ENCODE measurements around the gene ASXL3.

The ASXL3 gene

DNA sequence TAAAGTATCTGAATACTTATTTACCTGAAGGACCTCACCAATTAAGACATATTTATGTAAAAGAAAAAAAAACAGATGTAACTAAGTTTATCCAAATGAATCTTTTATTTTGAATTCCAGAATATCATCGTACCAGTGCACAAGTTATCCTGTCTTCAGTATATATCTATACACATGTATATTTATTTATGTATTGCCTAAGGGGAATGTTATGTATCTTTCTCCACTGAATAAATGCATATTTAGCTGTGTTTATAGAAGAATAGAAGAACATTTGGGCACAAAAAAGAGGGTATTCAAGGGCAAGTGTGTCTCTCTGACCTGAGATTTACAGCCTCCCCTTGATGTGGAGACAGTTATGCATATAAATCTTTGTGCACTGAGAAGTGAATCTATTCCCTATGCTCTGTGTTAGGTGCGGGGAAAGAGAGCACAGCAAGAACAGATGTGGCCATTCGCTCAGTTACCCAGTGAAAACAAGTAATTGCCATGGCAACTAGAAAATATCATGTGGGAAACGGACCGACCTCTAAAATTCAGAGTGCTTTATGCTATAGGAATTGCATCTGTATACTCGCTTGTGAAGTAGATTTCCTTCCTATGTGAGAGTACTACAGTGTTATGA, 39.5 kb upstream of the ASXL3 start:
- H3K9me3 ChIP-seq (ENCODE audit: insufficient read depth, low read length): no peaks in the 10 kb centered on the region
- no peak overlapping the region for H3K4me2 ChIP-seq (ENCODE audit: low read depth, low read length, poor library complexity, severe bottlenecking)
- no peaks in the 10 kb centered on the region for H3K27me3 ChIP-seq (ENCODE audit: low read length)
- no peaks in the 10 kb centered on the region for H3K79me2 ChIP-seq (ENCODE audit: insufficient read depth, low read length)
- H3K4me3 ChIP-seq (ENCODE audit: insufficient read depth, low read length, poor library complexity, severe bottlenecking): no peak overlapping the region
- no peak overlapping the region for H3K9ac ChIP-seq (ENCODE audit: low read length)
- no peaks in the 10 kb centered on the region for H3F3A ChIP-seq (ENCODE audit: insufficient read depth)
- TF ChIP-seq EZH2phosphoT487 (conservative IDR thresholded peaks at IDR 0.05; ENCODE audit: low read length) (no peak), CTCF (IDR thresholded peaks at IDR 0.05; ENCODE audit: insufficient read depth, low read length, poor library complexity, severe bottlenecking) (no peak)
- H3K36me3 ChIP-seq (ENCODE audit: low read length): no peaks in the 10 kb centered on the region
- no peak overlapping the region for H2AFZ ChIP-seq (ENCODE audit: low read depth, low read length, severe bottlenecking)
- H4K20me1 ChIP-seq (ENCODE audit: low read depth, low read length): no peaks in the 10 kb centered on the region
- no peaks in the 10 kb centered on the region for H3K9me2 ChIP-seq (replicated peaks; ENCODE audit: insufficient read depth, low read length)
- H3K27ac ChIP-seq (ENCODE audit: low read depth, low read length): no peak overlapping the region

DNA sequence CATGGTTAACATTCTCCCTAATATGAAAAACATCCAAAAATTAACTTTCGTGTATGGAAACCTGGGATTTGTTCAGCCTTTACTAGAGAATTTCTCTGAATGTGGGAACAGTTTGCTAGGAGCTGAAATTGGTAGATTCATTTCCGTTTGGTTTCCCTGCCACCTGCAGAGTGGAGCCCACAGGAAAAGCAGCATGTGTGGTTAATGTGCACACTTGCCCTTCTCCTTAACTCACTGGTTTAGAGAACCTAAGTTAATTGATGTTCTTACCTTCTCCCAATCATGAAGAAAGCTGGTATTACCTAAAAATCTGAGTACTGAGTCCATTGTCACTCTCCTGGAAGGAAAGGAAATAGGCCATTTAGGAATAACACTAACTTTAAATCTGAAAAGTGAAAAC, 37.6 kb upstream of the ASXL3 start:
- no peak overlapping the region for H3K4me3 ChIP-seq (ENCODE audit: insufficient read depth, low read length, poor library complexity, severe bottlenecking)
- TF ChIP-seq CTCF (IDR thresholded peaks at IDR 0.05; ENCODE audit: insufficient read depth, low read length, poor library complexity, severe bottlenecking) (no peak), EZH2phosphoT487 (conservative IDR thresholded peaks at IDR 0.05; ENCODE audit: low read length) (no peak)
- H3K9ac ChIP-seq (ENCODE audit: low read length): no peak overlapping the region
- no peaks in the 10 kb centered on the region for H3K9me2 ChIP-seq (replicated peaks; ENCODE audit: insufficient read depth, low read length)
- no peak overlapping the region for H3K4me2 ChIP-seq (ENCODE audit: low read depth, low read length, poor library complexity, severe bottlenecking)
- H4K20me1 ChIP-seq (ENCODE audit: low read depth, low read length): no peaks in the 10 kb centered on the region
- H3K27ac ChIP-seq (ENCODE audit: low read depth, low read length): no peak overlapping the region
- H3F3A ChIP-seq (ENCODE audit: insufficient read depth): no peaks in the 10 kb centered on the region
- H2AFZ ChIP-seq (ENCODE audit: low read depth, low read length, severe bottlenecking): no peak overlapping the region
- H3K36me3 ChIP-seq (ENCODE audit: low read length): no peaks in the 10 kb centered on the region
- no peaks in the 10 kb centered on the region for H3K79me2 ChIP-seq (ENCODE audit: insufficient read depth, low read length)
- no peaks in the 10 kb centered on the region for H3K27me3 ChIP-seq (ENCODE audit: low read length)
- H3K9me3 ChIP-seq (ENCODE audit: insufficient read depth, low read length): no peaks in the 10 kb centered on the region

DNA sequence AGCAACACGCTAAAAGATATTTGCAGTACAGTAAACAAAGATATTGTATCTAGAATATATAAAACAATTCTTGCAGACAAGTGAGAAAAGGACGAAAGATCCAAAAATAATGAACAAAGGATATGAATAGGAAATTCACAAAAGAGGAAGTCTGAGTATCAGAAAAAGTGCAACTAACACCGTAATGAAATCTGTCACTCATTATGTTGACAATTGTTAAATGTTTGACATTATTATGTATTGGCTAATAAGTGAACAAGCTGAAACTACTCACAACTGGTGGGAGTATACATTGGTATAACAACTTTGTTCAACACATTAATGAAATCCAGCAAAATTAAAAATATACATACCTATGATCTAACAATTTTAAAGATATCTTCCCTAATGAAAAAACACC, 36.7 kb upstream of the ASXL3 start:
- H2AFZ ChIP-seq (ENCODE audit: low read depth, low read length, severe bottlenecking): no peak overlapping the region
- H3K36me3 ChIP-seq (ENCODE audit: low read length): no peaks in the 10 kb centered on the region
- H3F3A ChIP-seq (ENCODE audit: insufficient read depth): no peaks in the 10 kb centered on the region
- TF ChIP-seq CTCF (IDR thresholded peaks at IDR 0.05; ENCODE audit: insufficient read depth, low read length, poor library complexity, severe bottlenecking) (no peak), EZH2phosphoT487 (conservative IDR thresholded peaks at IDR 0.05; ENCODE audit: low read length) (no peak)
- no peaks in the 10 kb centered on the region for H3K9me2 ChIP-seq (replicated peaks; ENCODE audit: insufficient read depth, low read length)
- no peaks in the 10 kb centered on the region for H3K9me3 ChIP-seq (ENCODE audit: insufficient read depth, low read length)
- no peak overlapping the region for H3K4me2 ChIP-seq (ENCODE audit: low read depth, low read length, poor library complexity, severe bottlenecking)
- no peak overlapping the region for H3K27ac ChIP-seq (ENCODE audit: low read depth, low read length)
- H3K27me3 ChIP-seq (ENCODE audit: low read length): no peaks in the 10 kb centered on the region
- no peak overlapping the region for H3K9ac ChIP-seq (ENCODE audit: low read length)
- no peaks in the 10 kb centered on the region for H3K79me2 ChIP-seq (ENCODE audit: insufficient read depth, low read length)
- no peaks in the 10 kb centered on the region for H4K20me1 ChIP-seq (ENCODE audit: low read depth, low read length)
- no peak overlapping the region for H3K4me3 ChIP-seq (ENCODE audit: insufficient read depth, low read length, poor library complexity, severe bottlenecking)
